GM21825 (cell line): ENCODE measurements around the gene SNX18.

Source experiments
- ATAC-seq: cut with Tn5 transposase; IDR thresholded peaks from one replicate; pipeline ENCODE4 v1.9.1; 2021; ENCODE audit warnings: mild to moderate bottlenecking, moderate library complexity; ENCODE audit not compliant: unreplicated experiment

SNX18 gene

GRCh38 chr5:54577937-54578653 is 60.5 kb downstream of the SNX18 start:
- ATAC-seq, result no peak

- no peak for ATAC-seq
Measured at GRCh38 chr5:54579591-54580295, 62.2 kb downstream of the SNX18 start.

- ATAC-seq, result no peak
Measured at GRCh38 chr5:54580997-54581811, 63.6 kb downstream of the SNX18 start.

GRCh38 chr5:54581831-54582548 is 64.4 kb downstream of the SNX18 start:
- ATAC-seq, result no peak

- ATAC-seq, result no peak
Measured at GRCh38 chr5:54586336-54586735, 68.8 kb downstream of the SNX18 start.

- ATAC-seq, result no peak
Measured at GRCh38 chr5:54589786-54590185, 72.2 kb downstream of the SNX18 start.

GRCh38 chr5:54590824-54591223 is 73.3 kb downstream of the SNX18 start:
- no peak for ATAC-seq

GRCh38 chr5:54593779-54594178 is 76.2 kb downstream of the SNX18 start:
- ATAC-seq, result no peak

GRCh38 chr5:54594181-54594580 is 76.6 kb downstream of the SNX18 start:
- ATAC-seq, result no peak

GRCh38 chr5:54595721-54596120 is 78.2 kb downstream of the SNX18 start:
- ATAC-seq, result no peak
